ENCODE results near the gene GOLT1A.
A peak's percentile ranks its signal among the peaks of the same experiment; 100 is the strongest.

Gene GOLT1A

DNA sequence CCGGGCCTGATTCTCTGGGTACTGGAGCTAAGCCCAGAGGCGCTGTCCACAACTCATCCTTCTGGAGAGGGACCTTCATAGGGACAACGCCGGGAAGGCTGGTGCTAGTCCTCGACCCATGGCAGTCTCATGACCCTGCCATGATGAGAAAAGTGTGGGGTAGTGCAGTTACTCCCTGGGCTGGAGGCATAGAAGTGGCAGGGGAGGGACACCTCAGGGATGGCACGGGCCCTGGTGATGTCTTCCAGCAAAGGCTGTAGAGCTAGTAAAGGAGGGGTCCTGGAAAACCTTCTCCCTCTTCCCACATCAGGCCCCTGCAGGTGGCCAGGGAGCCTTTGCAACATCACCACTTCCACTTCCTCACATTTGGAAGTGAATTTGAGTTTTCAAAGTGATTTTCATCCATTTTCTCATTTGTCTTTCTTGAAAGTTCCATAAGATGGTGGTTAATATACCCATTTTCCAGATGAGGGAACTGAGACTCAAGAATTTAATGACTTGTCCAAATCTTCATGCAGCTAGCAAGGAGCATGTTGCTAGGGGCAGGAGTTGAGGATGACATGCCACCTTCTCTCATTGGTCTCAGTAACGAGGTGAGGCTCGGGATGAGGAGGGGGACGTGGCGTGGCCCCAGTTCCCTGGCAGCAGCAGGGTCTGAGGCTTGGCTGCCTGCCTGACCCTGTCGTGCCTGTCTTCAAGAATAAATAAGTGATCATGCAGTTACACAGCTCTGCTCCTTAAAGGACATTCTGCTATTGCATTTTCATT is 3.3 kb upstream of the GOLT1A start:
- DNase-seq = no peak

DNA sequence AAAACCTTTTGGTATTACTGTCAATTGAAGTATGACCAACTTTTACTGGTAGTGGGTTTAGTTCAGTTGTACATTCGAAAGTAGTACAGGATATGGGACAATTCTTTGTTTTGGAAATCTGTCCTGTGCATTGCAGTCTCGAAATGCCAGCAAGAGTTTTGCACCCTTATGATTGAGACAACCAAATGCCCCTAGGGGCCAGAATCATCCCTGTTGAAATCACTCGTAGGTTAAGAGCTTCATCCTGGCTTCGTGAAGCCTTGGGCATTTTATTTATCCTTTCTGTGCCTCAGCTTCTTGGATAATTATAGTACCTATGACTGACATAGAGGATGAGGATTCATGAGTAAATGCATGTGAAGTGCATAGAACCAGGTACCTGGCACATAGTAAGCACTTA is 2.4 kb upstream of the GOLT1A start:
- DNase-seq = no peak

GRCh38 chr1:204212715-204213114 is 1.1 kb downstream of the GOLT1A start:
- no peak for DNase-seq

- DNase-seq = no peak
Observed at GRCh38 chr1:204211046-204211445, 2.7 kb downstream of the GOLT1A start.

DNA sequence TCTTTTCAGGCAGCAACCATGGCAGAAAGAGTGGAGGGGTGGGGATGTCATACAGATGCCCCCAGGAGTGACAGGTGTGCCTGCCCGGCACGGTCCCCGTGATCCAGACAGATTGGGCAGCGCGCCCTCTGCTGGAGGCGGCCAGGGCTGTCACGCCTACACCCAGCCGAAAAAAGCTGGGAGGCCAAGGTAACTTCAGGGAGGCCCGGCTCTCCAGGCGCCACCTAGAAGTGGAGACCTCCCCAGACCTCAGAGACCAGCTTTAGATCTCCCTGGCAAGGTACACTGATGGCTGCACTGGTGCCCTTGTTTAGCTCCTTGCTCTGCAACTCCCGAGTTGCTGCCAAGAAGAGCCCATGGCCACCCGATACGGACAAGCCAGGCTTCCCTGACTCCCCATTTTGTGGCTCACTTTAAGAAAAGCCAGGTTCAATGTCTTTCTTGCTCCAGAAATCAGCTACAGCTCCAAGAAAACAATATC is 6.6 kb downstream of the GOLT1A start:
- peak; percentile 23 for DNase-seq

DNA sequence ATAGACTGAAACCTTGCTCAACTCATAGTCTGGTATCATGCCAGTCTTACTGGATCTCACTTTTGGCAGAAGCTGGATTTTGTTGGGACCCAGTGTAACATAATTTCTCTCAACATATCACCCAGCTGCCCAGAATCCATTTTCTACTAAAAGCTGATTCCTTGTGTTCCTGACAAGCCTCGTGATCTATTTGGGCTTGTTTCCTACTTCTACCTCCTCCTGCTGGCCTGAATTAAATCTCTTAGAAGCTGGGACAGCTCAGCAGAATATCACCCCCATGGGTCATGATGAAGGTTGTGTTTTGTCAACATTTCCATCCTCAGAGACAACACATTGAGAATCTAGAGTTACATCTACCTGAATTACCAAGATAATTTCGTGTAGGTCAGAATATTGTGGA is 7.7 kb downstream of the GOLT1A start:
- no peak for DNase-seq

DNA sequence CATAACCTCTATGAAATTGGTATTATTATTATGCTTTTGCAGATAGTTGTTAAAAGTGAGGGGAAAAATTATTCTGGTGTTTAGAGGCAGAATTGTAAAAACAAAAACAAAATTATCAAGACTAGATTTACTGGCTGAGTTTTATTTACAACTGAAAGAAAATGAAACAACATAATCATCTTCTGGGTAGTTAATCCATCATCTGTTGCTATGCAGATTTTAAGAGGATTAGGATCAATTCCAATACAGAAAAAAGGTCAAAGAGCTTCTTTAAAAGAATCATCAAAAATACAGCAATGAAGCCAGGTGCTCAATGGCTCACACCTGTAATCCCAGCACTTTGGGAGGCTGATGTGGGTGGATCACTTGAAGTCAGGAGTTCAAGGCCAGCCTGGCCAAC is 8.3 kb downstream of the GOLT1A start:
- DNase-seq = no peak

- DNase-seq = no peak
Observed at GRCh38 chr1:204204944-204205343, 8.8 kb downstream of the GOLT1A start.

GRCh38 chr1:204203206-204203767 is 10.5 kb downstream of the GOLT1A start:
- no peak for DNase-seq

- DNase-seq = no peak
Observed at GRCh38 chr1:204202481-204202880, 11.3 kb downstream of the GOLT1A start.

- no peak for DNase-seq
Observed at GRCh38 chr1:204201348-204202040, 12.3 kb downstream of the GOLT1A start.

- no peak for DNase-seq
Observed at GRCh38 chr1:204199579-204199978, 14.2 kb downstream of the GOLT1A start.

- DNase-seq = no peak
Observed at GRCh38 chr1:204198348-204199340, 15.1 kb downstream of the GOLT1A start.

GRCh38 chr1:204197068-204197467 is 16.7 kb downstream of the GOLT1A start:
- DNase-seq = no peak

GRCh38 chr1:204196068-204196795 is 17.6 kb downstream of the GOLT1A start, which contains the start of gene KISS1:
KISS1 (minus strand) TSS chr1:204196491; CDS start chr1:204192876, 3,615 bp downstream.
- DNase-seq = no peak

- DNase-seq = no peak
Observed at GRCh38 chr1:204194771-204195170, 19.0 kb downstream of the GOLT1A start.

GRCh38 chr1:204194080-204194479 is 19.7 kb downstream of the GOLT1A start:
- DNase-seq = no peak

GRCh38 chr1:204192589-204193352 is 21.0 kb downstream of the GOLT1A start:
- DNase-seq = no peak

DNA sequence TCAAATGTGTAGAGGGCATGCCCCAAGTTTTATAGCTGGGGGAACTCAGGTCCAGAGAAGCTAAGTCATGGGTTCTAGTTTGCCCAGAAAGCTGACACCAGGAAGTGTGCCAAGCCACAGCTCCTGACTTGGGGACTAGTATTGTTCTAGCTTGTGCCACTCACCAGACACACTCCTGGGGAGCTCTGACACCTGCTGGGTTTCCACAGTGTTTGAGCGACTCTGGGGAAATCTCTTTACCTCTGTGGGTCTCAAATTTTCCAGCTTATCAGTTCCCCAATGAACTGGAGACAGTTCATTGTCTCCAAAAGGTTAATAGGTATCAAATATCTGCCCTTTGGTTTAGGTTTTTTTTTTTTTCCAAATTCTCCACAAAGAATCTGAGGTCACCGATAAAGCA is 21.7 kb downstream of the GOLT1A start:
- DNase-seq = no peak

DNA sequence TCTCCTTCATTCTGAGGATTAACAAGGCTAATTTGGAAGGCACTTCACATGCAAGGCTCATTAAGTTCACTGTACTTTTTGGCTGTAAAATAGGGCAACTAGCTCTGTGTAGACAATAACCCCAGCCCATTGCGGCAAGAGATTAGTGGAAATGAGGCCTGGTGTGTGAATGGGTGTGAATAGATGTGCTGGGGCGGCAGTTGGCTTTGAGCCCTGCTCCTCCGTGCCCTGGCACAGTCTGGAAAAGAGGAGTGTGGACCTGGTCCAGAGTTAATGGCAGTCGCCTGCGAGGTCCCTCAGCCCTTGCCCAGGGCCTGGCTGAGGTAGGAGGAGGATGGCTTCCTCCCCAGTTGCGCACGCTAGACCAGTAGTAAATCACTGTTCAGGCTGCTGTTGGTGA is 22.3 kb downstream of the GOLT1A start:
- no peak for DNase-seq

Measured in NCI-H774 (cell line).